SH-SY5Y (cell line): ENCODE results near the gene MARCHF10.

Experiments used
- GATA2 ChIP-seq: IDR thresholded peaks from 2 replicates; pipeline ENCODE4 v1.6.1; 2011; ENCODE audit warnings: mild to moderate bottlenecking, low read depth, low read length
- GATA3 ChIP-seq: IDR thresholded peaks from 2 replicates; pipeline ENCODE4 v1.6.1; 2011; ENCODE audit warnings: low read depth, mild to moderate bottlenecking, low read length, moderate library complexity

The MARCHF10 gene

DNA sequence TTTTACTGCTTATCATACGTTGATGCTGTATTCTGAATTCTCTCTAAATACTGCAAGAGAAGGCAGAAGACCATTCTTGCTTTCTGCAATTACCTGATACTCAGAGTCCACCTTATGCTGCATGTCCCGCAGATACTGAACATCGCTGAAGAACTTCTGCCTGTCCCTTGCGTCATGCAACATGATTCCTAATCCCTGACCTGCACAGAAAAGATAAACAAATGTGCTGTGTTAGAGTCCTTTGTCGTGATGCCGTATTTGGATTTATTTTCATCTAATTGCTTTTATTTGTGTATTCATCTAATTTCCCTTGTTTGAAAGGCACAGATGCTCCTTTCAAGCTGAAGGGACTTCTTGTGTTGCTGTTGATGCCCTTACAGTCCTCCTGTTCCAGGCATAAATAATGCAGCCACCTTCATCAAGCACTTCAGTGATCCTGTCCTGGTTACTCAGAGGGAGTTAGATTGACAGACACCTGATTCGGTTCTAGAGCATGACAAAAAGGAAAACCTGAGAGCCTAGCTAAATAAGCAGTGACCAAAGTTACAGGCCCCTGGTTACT lies 6.5 kb downstream of the MARCHF10 start:
- TF ChIP-seq GATA3 (no peak), GATA2 (no peak)

- TF ChIP-seq GATA2 (no peak), GATA3 (no peak)
Observed at GRCh38 chr17:62800585-62800984, 7.5 kb downstream of the MARCHF10 start.

DNA sequence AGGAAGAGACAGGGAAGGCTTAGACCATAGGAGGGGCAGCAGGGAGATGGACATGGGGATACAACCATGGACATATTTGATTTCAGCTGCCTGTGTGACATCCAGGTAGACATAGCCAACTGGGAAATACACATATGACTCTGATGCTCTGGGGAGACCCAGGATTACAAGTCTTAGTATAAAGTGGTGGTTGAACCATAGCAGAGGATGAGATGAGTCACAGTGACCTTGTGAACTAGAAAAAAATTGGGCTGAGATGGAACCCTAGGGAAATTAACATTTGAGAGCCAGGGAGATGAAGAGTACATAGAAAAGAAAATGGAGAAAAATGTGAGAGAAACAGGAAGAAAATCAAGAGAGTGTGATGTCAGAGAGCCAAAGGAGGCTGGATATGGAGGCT lies 10.2 kb downstream of the MARCHF10 start:
- TF ChIP-seq GATA2, result no peak
- TF ChIP-seq GATA3, result no peak

- TF ChIP-seq GATA3 (no peak), GATA2 (no peak)
Observed at GRCh38 chr17:62796291-62796690, 11.8 kb downstream of the MARCHF10 start.

GRCh38 chr17:62794666-62794971 lies 13.5 kb downstream of the MARCHF10 start:
- no peak for TF ChIP-seq GATA2
- no peak for TF ChIP-seq GATA3

DNA sequence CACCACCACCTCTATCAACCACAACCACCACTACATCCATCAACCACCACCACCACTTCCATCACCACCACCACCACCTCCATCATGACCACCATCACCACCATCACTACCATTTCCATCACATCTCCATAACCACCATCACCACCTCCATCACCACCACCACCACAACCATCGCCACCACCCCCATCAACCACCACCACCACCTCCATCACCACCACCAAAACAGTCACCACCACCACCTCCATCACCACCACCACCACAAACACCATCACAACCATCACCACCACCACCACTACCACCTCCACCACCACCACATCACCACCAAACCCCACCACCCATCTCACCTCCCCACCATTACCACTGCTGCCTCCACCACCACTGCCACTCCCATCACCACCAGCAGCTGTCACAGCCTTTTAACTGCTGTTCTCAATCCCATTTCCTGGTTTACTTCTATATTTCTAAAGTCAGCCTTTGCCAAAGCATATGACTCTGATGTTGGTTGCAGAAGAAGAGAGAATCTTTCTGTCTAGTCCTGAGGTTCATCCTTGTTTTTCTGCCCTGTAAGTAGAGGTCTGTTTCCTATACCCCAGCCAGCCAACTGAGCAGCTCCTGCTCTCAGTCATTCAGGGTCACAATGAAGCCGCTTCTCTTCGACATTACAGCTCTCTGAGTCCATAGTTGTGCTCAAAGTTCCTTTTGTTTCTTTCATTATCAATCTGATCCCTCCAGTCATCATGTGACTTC lies 14.0 kb downstream of the MARCHF10 start:
- no peak for TF ChIP-seq GATA3
- no peak for TF ChIP-seq GATA2

DNA sequence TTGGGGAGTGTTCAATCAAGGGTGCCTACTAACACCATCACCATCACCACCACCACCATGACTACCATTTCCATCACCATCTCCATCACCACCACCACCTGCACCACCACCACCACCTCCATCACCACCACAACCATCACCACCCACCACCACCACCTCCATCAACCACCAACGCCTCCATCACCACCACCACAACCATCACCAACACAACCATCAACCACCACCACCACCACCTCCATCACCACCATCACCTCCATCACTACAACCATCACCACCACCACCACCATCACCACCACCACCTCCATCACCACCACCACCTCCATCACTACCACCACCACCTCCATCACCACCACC lies 15.7 kb downstream of the MARCHF10 start:
- TF ChIP-seq GATA3 (no peak), GATA2 (no peak)

DNA sequence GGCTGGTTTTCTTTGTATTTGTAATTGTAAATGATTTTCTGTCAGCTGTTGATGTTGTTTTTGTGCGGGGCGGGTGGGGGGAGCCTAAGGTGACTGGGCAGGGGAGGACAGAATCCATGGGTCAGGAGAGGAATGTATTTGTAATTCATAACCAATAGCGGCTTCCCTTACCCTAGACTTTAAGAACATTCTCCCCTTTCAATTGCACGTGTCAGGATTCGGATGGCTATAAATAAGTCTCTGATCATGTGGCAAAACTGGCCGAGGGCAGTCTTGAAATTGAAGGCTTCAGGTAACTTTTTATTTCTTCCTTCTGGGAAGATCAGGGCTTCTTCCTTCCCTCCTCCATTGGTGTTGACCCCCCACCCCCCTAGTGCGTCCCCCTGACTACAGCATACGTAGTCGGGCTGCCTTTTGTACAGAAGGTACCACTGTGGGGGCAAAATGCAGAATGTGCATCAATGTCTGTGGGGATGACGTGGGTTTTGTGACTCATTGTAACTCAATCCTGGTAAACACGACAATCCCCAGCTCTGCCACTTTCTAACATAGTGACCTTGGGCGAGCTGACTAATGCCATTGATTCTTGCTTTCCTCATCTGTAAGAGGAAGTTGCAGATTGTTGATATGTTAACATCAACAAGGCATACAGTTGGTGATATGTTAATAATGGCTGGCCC lies 16.2 kb downstream of the MARCHF10 start:
- TF ChIP-seq GATA3 (no peak), GATA2 (no peak)

DNA sequence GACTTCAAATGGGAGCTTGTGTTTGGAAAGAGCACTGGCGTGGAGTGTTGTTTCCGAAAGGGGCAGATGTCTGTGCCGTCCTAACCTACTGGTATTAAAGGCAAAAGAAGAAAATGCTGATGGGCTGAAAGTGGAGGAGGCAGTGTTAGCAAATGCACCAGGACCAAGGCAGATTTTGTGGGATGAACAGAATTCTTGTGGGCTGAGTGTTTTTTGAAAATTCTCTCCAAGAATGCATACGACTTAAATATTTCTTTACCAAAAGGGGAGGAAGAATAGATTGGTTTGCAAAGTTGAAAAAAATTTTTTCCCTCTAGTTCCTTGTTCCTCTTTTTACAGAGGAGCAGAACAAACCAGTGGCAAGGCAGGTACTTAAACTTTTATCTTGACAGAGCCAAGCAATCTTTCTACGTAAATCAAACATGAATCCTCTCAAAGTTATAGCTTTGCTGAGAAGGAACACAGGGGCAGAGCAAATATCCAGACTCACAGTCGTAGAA lies 16.8 kb downstream of the MARCHF10 start:
- TF ChIP-seq GATA3 (no peak), GATA2 (no peak)

DNA sequence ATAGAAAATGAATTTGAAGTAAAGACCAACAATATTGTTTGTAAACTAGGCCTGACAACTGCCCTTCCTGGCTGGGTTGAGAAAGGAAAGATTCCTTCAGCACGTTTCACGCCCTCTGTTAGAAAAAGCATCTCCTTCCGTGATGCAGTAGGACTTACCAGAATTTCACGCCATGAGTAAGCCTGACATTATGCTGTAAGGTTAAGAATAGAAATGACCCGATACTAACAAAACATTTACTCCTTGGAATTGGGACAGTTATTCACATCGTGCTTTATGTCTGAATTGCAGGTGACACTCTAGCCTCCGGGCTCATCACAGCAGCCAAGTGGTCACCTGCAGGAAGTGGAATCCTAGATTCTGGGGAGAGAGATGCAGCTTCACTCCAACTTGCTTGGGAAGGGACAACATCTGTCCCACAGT lies 17.5 kb downstream of the MARCHF10 start:
- TF ChIP-seq GATA2 (no peak), GATA3 (no peak)

- TF ChIP-seq GATA2 (no peak), GATA3 (no peak)
Observed at GRCh38 chr17:62787366-62787765, 20.7 kb downstream of the MARCHF10 start.

- TF ChIP-seq GATA2, result no peak
- TF ChIP-seq GATA3, result no peak
Observed at GRCh38 chr17:62786646-62787045, 21.5 kb downstream of the MARCHF10 start.

DNA sequence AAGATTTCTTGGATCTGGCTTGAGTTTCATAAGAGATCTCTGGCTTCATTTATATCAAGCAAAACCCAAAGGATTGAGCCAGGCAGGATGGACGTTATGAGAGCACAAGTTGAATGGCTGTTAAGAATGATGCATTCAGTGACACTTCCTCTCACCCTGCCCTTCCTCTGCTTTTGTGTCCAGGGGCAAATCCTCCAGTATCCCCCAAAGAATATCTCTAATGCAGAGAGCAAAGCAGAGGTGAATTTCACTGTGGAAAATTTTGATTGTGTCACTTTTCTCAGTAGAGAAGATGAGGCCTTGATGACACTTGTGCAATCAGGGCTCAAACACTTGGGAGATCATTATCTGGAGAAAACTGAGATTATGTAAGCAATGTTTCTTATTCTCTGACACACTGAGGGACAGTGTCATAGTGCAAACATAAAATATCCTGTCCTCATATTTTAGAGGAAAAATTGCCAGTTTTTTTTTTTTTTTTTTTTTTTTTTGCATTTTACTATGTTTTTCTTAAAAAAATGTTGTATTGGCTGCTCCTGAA lies 25.3 kb downstream of the MARCHF10 start:
- TF ChIP-seq GATA3 (no peak), GATA2 (no peak)

- TF ChIP-seq GATA2 (no peak), GATA3 (no peak)
Observed at GRCh38 chr17:62781831-62782251, 26.3 kb downstream of the MARCHF10 start.

GRCh38 chr17:62781356-62781755 lies 26.8 kb downstream of the MARCHF10 start:
- TF ChIP-seq GATA2 (no peak), GATA3 (no peak)

DNA sequence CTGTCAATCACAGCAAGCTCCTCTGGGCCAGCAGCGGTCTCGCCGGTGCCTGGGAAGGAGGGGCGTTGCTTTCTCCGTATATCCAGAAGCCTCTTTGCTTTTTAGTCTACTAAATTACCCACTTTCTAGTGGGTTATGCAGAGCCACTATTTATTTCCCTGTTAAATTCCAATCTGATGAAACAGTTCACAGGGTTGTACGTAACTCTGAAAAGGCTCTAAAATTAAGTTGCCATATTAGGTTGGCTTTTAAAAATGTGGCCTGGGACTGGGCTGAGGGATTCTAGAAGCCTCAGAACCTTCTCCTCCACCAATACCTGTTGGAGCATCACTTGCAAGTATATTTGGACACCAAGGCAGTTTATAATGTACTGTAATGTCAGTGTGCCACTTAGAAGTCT lies 27.2 kb downstream of the MARCHF10 start:
- no peak for TF ChIP-seq GATA2
